ENCODE data around the gene TPSD1.

GRCh38 chr16:1278477-1278876 lies 22.6 kb downstream of the TPSD1 start:
- TF ChIP-seq REST (IDR thresholded peaks at IDR 0.05; ENCODE audit: low read depth) (no peak), EP300 (IDR thresholded peaks at IDR 0.05; ENCODE audit: borderline replicate concordance) (no peak), TAF1 (IDR thresholded peaks at IDR 0.05; ENCODE audit: low read depth) (no peak), TEAD4 (IDR thresholded peaks at IDR 0.05) (no peak), YY1 (IDR thresholded peaks at IDR 0.05; ENCODE audit: low read depth) (no peak), CEBPB (IDR thresholded peaks at IDR 0.05) (no peak), CREB1 (IDR thresholded peaks at IDR 0.05; ENCODE audit: low read depth) (no peak), RAD21 (IDR thresholded peaks at IDR 0.05; ENCODE audit: low read depth) (no peak), FOXM1 (IDR thresholded peaks at IDR 0.05; ENCODE audit: borderline replicate concordance, low read depth) (no peak)
